GM13977 (cell line): ENCODE measurements around the gene AATK.

ENCODE experiments used
- DNase-seq: peaks from one replicate; pipeline ENCODE4 v3.0.0; 2012; ENCODE audit warnings: low spot score
- in situ Hi-C: fragments of 300-500 bp; cut with MboI; formaldehyde crosslinking; loops from one replicate; pipeline ENCODE4 v1.12.0; 2022; ENCODE audit warnings: low sequenced_read_pairs, low pct_unique_long_range_greater_than_20kb, mixed read lengths, inconsistent platforms; ENCODE audit not compliant: unreplicated experiment
- TF ChIP-seq, protein P1 (sequence below): IDR thresholded peaks from 2 replicates; pipeline ENCODE4 v1.5.1; 2012; ENCODE audit warnings: mild to moderate bottlenecking, control low read depth; ENCODE audit not compliant: insufficient read depth; ENCODE audit errors: extremely low read depth, missing control alignments

AATK gene

DNA sequence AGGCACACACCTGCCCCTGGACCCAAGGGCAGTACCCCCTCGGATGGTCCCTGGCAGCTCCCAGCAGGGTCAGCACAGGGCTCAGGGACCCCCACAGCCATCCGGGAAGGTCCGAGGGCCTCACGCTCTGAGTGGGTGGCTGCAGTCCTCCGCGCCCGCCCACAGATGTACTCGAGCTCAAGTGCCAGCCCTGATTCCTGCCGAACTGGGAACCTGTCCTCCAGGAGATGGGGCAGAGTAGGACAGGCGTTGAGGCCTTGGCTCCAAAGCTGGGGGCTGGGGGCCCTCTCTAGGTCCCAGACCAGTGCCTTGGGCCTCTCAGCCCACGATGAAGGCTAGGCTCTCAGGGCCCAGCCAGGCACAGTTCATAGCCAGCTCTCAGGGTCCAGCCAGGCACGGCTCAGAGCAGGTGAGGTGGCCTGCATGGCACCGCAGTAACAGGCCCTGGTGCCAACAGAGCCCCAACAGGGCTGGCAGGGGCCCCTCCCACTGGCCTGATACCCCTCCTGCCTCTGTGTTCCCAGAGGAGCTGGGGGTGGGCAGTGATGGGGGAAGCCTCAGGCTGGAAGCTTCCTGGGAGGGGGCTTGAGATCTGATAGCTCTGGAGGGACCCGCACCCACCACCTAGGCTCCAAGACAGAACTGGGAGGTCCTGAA is 36.2 kb downstream of the AATK start:
- DNase-seq, result no peak
- in situ Hi-C loops, result no loop called here
- TF ChIP-seq, protein P1, sequence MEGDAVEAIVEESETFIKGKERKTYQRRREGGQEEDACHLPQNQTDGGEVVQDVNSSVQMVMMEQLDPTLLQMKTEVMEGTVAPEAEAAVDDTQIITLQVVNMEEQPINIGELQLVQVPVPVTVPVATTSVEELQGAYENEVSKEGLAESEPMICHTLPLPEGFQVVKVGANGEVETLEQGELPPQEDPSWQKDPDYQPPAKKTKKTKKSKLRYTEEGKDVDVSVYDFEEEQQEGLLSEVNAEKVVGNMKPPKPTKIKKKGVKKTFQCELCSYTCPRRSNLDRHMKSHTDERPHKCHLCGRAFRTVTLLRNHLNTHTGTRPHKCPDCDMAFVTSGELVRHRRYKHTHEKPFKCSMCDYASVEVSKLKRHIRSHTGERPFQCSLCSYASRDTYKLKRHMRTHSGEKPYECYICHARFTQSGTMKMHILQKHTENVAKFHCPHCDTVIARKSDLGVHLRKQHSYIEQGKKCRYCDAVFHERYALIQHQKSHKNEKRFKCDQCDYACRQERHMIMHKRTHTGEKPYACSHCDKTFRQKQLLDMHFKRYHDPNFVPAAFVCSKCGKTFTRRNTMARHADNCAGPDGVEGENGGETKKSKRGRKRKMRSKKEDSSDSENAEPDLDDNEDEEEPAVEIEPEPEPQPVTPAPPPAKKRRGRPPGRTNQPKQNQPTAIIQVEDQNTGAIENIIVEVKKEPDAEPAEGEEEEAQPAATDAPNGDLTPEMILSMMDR, result no peak

DNA sequence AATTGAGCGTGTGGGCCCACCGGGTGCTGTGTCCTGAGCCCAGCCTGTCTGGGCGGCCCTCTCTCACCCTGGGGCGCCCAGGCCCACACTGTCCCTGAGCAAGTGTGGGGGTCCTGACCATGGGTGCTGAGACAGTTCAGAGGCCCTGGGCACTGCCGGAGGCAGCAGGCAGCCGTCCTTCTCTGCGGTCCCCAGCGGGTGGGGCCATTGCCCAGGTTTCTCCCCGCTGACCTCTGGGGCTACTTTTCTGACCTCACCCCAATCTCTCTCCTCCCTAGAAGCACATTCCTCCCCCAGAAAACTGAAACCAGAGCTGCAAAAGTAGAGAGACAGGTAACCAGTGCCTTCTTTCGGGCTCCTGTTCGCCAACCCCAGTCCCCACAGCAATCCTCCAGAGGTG is 36.7 kb downstream of the AATK start:
- in situ Hi-C loops, result no loop called here
- DNase-seq, result no peak
- TF ChIP-seq, protein P1, result no peak

DNA sequence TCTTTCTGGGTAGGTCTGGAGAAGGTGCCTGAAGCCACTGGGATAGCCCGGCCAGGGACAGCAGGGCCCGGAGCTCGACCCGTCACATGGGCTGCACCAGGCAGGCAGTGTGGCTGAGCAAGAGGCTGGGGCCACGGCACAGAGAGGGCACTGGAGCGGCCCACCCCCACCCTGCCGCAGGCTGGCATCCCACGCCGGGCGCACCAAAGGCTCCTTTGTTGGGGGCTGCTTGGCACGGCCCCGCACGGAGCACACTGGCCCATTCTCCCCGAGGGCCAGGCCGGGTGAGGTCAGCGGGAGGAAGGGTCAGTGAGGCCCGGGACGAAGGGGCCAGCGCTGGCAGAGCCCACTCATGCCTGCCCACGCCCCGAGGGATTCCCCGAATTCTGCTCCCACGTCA is 37.2 kb downstream of the AATK start:
- TF ChIP-seq, protein P1, result no peak
- no peak for DNase-seq
- in situ Hi-C loops, result no loop called here

DNA sequence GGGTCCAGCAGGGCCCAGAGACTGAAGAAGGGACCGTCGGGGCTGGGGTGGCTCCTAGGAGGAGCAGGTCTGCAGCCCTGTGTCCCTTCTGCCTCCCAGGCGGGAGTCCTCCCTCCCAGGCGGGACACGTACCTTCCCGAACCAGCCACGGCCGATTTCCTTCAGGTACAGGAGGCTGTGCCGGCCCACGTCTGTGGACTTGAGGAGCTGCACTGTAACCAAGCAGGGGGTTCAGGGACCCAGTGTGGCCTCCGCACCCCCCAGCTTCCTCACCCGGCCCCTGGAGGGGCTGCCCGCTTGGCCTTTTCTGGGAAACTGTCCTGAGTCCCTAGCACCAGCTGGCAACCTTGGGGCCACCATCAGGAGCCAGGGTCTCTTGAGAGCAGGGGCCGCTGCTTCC is 37.7 kb downstream of the AATK start:
- DNase-seq, result no peak
- TF ChIP-seq, protein P1, result no peak
- in situ Hi-C loops, result no loop called here

DNA sequence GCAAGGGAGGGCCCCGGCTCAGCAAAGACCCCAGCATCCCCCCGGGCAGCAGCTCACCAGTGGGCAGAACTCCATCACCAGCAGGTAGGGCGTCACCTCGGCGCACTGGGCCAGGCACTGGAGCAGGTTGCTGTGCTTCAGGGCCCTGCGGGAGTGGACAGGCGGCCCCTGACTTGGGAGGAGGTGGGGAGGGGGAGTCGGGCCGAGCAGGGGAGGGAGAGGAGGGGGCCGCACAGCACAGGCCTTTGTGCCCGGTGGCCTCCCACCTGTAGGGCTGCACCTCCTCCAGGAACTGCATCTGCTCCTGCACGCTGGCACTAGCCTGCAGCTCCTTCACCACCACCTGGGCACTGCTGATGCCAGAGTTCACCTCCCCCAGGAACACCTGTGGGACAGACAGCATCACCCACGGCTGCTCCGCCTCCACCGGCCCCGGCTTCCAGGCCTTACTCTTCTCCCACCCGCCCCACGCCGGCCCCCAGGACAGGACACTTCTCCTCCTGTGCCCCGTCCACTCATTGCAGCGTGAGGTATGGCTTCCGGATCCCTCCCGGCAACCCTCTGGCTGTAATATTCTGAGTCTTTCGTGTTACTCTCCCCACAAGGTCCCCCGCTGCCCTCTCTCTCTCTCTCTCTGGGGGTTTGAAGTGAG is 38.4 kb downstream of the AATK start:
- TF ChIP-seq, protein P1, result no peak
- in situ Hi-C loops, result no loop called here
- no peak for DNase-seq

DNA sequence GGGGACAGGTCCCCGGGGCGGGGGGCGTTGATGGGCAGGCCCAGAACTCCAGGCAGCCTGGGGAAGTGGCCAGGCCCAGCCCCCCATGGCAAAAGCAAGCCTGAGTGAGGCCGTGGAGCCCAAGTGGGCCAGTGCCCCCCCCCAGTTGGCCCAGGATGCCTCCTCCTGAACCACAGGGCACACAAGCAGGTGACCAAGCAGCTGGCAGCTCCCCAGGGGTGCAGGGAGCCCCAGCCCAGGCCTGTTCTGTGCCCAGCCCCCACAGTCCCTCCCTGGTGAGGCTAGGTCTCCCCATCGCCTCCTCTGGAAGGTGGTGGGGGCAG is 38.9 kb downstream of the AATK start:
- in situ Hi-C loops, result no loop called here
- no peak for DNase-seq
- TF ChIP-seq, protein P1, result no peak
